GM12874 (cell line): ENCODE data around the gene ODF2.

Experiments
- TF ChIP-seq, protein P1 (sequence below): IDR thresholded peaks from 2 replicates; pipeline ENCODE4 v1.5.1; 2011; ENCODE audit warnings: low read depth, mild to moderate bottlenecking, control low read depth, low read length, moderate library complexity; ENCODE audit not compliant: insufficient read depth

ODF2 gene

DNA sequence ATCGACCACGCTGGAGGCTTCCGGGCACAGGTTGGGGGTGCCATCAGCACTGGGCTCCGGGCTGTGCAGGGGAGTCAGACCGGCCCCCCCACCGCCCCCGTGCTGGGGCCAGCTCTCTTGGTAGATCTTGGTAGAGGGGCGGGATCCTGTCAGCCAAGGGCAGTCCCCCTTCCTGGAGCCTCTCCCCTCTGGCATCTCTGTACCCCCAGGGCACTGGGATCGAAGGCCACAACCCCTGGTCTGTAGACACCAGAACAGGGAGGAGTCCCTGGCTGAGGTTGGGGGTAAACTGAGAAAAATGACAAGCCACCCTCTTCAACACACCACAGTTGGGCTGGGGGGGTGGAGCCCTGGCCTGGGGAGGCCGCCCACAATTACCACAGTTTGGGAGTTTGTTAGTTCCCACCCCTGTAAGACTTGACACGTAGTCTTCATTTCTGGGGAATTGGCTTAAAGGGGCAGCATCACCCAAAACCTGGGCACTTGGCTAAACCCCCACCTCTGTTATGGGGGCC lies 34.3 kb upstream of the ODF2 start:
- TF ChIP-seq, protein P1, sequence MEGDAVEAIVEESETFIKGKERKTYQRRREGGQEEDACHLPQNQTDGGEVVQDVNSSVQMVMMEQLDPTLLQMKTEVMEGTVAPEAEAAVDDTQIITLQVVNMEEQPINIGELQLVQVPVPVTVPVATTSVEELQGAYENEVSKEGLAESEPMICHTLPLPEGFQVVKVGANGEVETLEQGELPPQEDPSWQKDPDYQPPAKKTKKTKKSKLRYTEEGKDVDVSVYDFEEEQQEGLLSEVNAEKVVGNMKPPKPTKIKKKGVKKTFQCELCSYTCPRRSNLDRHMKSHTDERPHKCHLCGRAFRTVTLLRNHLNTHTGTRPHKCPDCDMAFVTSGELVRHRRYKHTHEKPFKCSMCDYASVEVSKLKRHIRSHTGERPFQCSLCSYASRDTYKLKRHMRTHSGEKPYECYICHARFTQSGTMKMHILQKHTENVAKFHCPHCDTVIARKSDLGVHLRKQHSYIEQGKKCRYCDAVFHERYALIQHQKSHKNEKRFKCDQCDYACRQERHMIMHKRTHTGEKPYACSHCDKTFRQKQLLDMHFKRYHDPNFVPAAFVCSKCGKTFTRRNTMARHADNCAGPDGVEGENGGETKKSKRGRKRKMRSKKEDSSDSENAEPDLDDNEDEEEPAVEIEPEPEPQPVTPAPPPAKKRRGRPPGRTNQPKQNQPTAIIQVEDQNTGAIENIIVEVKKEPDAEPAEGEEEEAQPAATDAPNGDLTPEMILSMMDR, result no peak

DNA sequence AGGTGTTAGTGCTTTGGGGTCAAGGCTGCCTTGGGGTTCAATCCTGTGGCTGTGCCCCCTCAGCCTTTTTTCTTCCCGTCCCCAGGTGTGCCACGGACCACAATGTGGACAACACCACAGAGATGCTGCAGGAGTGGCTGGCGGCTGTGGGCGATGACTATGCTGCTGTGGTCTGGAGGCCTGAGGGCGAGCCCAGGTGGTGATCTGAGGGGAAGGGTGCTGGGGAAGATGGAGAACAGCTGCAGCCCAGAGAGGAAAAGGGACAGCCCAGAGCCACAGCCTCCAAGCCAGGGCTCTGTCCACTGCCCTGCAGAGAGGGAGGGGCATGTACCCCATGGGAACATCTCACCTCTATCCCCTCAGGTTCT lies 33.0 kb upstream of the ODF2 start:
- TF ChIP-seq, protein P1, result no peak

DNA sequence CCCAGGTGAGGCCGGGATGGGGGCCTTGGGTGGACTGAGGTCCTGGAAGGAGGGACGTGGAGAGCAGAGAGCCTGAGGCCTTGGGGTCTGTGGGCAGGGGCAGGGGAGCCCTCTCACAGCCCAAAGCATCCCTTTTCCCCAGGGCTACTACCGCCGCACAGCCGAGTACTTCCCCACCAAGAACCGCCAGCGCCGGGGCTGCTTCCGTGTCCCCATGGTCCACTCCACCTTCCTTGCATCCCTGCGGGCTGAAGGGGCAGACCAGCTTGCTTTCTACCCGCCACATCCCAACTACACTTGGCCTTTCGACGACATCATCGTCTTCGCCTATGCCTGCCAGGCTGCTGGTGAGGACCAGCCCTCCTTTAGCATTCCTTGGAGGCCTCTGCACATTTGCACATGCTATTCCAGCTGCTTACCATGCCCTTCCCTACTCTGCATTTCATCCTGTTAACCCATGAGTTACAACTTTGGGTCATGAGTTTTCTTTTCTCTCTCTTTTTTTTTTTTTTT lies 31.5 kb upstream of the ODF2 start:
- TF ChIP-seq, protein P1, result no peak

DNA sequence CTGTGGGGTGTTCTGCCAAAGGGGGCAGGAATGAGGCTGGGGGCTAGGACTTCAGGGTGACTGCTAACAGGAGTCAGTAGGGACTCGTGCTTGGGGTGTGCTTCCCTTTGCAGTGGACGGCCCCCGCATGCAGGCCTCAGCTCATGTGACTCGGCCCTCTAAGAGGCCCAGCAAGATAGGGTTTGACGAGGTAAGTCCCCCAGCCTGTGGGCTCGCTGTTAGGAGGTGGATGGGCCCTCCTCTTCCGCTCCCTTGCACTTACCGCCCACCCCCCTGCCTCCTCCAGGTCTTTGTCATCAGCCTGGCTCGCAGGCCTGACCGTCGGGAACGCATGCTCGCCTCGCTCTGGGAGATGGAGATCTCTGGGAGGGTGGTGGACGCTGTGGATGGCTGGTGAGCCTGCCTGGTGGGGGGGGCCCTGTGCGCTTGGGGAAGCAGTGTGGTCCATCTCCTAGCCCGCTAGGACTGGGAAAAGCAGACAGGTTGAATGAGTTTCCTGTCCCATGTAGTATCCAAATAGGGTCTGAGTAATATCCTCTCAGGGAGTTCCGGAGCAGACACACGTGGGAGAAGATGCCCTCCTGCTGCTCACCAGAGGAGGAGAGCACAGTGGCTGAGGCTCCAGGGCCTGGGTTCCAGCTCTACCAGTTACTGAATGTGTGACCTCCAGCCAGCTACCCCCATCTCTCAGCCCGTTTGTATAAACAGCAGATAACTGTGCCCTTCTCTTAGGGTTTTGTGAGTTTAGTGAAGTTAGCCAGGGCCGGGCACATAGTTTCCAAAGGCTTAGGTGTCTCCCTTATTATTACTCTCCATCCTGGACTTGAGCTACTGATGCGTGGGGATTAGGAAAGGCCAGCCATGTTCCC lies 26.9 kb upstream of the ODF2 start:
- TF ChIP-seq, protein P1, result no peak

DNA sequence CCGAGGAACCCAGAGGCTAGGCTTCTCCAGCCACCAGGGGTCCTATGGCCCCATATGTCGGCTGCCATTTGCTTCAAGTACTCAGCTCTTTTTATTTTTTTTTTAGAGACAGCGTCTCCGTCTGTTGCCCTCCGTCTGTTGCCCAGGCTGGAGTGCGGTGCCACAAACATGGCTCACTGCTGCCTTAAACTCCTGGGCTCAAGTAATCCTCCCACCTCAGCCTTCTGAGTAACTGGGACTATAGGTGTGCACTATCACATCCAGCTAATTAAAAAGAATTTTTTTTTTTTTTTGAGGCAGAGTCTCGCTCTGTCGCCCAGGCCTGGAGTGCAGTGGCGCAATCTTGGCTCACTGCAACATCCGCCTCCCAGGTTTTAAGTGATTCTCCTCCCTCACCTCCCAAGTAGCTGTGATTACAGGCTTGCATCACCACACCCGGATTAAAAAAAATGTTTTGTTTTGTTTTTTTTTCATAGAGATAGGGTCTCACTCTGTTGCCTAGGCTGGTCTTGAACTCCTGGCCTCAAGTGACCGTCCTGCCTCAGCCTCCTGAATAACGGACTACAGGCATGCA lies 26.2 kb upstream of the ODF2 start:
- TF ChIP-seq, protein P1, result no peak

DNA sequence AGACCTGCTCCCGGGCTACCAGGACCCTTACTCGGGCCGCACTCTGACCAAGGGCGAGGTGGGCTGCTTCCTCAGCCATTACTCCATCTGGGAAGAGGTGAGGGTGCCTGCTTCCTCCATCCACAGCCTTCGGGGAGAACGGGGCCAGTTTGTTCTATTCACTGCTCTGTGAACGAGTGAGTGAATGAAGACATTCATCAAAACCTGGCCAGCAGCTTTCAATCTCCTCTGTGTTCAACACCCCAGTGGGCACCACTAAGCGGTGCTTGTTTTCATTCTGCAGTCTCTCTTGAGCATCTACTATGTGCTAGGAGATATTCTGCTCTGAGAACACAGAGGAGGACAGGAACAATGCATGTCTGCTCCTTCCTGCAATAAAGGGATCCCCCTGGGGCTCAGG lies 24.6 kb upstream of the ODF2 start:
- TF ChIP-seq, protein P1, result no peak

DNA sequence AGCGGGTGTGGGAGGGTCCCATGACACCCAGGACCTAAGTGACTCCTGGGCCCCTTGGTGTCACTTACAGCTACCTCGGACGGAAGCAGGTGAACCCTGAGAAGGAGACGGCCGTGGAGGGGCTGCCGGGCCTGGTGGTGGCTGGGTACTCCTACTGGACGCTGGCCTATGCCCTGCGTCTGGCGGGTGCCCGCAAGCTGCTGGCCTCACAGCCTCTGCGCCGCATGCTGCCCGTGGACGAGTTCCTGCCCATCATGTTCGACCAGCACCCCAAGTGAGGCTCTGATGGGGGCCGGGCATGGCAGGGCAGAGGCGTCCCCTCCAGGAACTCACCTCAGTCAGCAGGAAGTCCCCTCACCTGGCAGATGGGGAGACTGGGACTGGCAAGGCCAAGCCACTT lies 21.5 kb upstream of the ODF2 start:
- TF ChIP-seq, protein P1, result no peak
